Esophagus muscularis mucosa (tissue), 4 donors: ENCODE measurements around the gene MTMR2. TPM values are rescaled to one million over a fixed set of nuclear protein-coding genes. Genes with fewer than 3 reads are reported as not detected.

Experiments used
- DNase-seq: peaks from one replicate; pipeline ENCODE4 v3.0.0-alpha.2; 2017; ENCODE audit errors: extremely low spot score
- H3K27ac ChIP-seq, 4 donors: fragments of 200-600 bp; sonication (generic); replicated peaks in 1 of 4; 1 replicate in 3 of 4; 2 replicates in 1 of 4; pipeline ENCODE4 v1.5.1; 2016 to 2019; ENCODE audit warnings: mild to moderate bottlenecking in 1 of 4
- H3K27me3 ChIP-seq, 4 donors: fragments of 200-600 bp; sonication (generic); one replicate each; pipeline versions ENCODE4 v1.5.1 to v1.6.0; 2016 to 2019
- H3K36me3 ChIP-seq, 4 donors: fragments of 200-600 bp; sonication (generic); one replicate each; pipeline ENCODE4 v1.5.1; 2016 to 2019
- H3K4me1 ChIP-seq, 4 donors: fragments of 200-600 bp; sonication (generic); one replicate each; pipeline ENCODE4 v1.5.1; 2016 to 2019
- H3K4me3 ChIP-seq, 4 donors: fragments of 200-600 bp; sonication (generic); 1 replicate in 2 of 4; 2 replicates in 2 of 4; pipeline ENCODE4 v1.5.1; 2016 to 2019; ENCODE audit warnings: mild to moderate bottlenecking in 4 of 4, moderate library complexity in 1 of 4
- H3K9me3 ChIP-seq, 4 donors: fragments of 200-600 bp; sonication (generic); 1 replicate in 3 of 4; 2 replicates in 1 of 4; pipeline ENCODE4 v1.5.1; 2016 to 2019
- CTCF ChIP-seq, 3 experiments: fragments of 200-600 bp in 2 of 3; fragments of 450-650 bp in 1 of 3; sonication (generic) in 2 of 3; IDR thresholded peaks; one replicate each; pipeline ENCODE4 v1.5.1; 2017 to 2019; ENCODE audit warnings: antibody characterized with exemption in 3 of 3, mild to moderate bottlenecking in 2 of 3, moderate library complexity in 1 of 3
- EP300 ChIP-seq: sonication (generic); formaldehyde crosslinking; IDR thresholded peaks from one replicate; pipeline ENCODE4 v1.6.1; 2017; ENCODE audit warnings: antibody characterized with exemption
- POLR2A ChIP-seq: fragments of 450-650 bp; IDR thresholded peaks from one replicate; pipeline ENCODE4 v1.6.1; 2017; ENCODE audit warnings: antibody characterized with exemption, moderate library complexity, mild to moderate bottlenecking, low read depth
- POLR2AphosphoS5 ChIP-seq, 2 donors: sonication (generic); formaldehyde crosslinking; IDR thresholded peaks; one replicate each; pipeline ENCODE4 v1.6.1; 2017; ENCODE audit warnings: antibody characterized with exemption in 2 of 2
- WGBS: methylation state at CpG from one replicate; pipeline ENCODE4 v1.1.5; 2018; 5-methylcytosine and 5-hydroxymethylcytosine counted together
- intact Hi-C: fragments of 100-400 bp; cut with DNase I; formaldehyde crosslinking; loops from one replicate; pipeline ENCODE4 v1.15.1; 2023
- total RNA-seq, 4 donors: library from RNA; depleted of rRNA; stranded (reverse); fragments of >200 nt; gene quantifications; one replicate each; pipeline versions ENCODE4 v1.1.0 to v1.2.1, GENCODE V29; 2016

MTMR2 gene
- total RNA-seq, 4 donors from 2014 or later, result 25.8 to 29.6 (median 27.9) TPM

DNA sequence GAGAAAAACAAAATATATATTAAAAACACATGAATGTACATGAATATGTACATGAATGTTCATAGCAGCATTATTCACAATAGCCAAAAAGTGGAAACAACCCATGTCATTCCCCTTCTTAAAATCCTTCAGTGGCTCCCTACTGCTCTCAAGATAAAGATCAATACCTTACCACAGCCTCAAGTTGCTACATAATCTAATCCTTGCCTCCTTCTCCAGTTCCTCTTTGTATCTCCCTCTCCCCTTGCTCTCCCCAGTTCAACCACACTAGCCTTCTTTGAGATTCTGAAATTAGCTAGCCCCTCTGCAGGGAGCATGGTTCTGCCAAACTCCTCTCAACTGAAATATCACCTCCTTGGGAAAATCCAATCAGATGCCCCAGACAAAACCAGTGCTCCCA, 28.1 kb downstream of the MTMR2 start:
- no peak for DNase-seq
- intact Hi-C loops, result no loop called here
- no peaks in the 10 kb centered on the region for H3K36me3 ChIP-seq
- H3K27me3 ChIP-seq, result no peaks in the 10 kb centered on the region
- no peak for TF ChIP-seq POLR2AphosphoS5 (IDR thresholded peaks at IDR 0.05)
- TF ChIP-seq POLR2A, result no peak
- no peak for TF ChIP-seq CTCF (IDR thresholded peaks at IDR 0.05)
- TF ChIP-seq EP300, result no peak
- H3K4me3 ChIP-seq, result no peak overlapping the region
- no peak overlapping the region for H3K27ac ChIP-seq
- H3K4me1 ChIP-seq, result peaks cover 15 to 36% (median 17%) of the 10 kb centered on the region in 4 donors
- no peaks in the 10 kb centered on the region for H3K9me3 ChIP-seq

DNA sequence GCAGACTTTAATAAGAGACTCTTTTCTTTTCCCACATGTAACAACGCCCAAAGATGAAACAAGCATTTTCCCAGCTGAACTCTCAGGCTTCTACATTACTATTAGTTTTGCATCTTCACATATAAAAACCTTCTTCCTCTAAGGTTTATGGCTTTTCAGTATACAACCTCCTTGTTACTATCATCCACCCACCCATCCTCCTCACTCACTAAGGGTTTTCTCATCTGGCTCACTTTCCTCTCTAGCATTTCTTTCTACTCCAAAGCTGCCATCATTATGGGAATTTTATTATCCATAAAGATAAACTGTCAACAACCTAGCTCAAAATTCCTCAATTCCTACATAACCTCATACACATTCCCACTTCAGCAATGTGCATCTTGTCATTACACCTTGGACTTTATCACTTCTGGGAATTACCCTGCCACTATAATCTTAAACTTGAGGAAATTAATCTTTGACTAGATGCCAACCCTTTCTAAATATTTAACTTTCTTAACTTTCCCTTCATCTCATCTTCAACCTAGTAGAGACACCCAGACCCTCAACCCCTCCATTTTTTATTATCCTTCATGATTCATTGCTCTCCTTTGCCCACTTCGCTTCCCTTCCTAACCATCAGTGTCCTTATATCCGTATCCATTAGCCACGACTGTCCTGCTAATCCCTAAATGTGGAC, 30.9 kb downstream of the MTMR2 start:
- no peak for TF ChIP-seq CTCF (IDR thresholded peaks at IDR 0.05)
- TF ChIP-seq POLR2A, result no peak
- TF ChIP-seq POLR2AphosphoS5 (IDR thresholded peaks at IDR 0.05), result no peak
- TF ChIP-seq EP300, result no peak
- no peak for DNase-seq
- H3K4me3 ChIP-seq, result no peak overlapping the region
- H3K4me1 ChIP-seq, result peaks cover 8 to 45% (median 19%) of the 10 kb centered on the region in 4 donors
- H3K9me3 ChIP-seq, result no peaks in the 10 kb centered on the region
- WGBS, result 95% methylated on average over 4 of the region's 4 CpGs
- no peaks in the 10 kb centered on the region for H3K27me3 ChIP-seq
- H3K36me3 ChIP-seq, result no peaks in the 10 kb centered on the region
- no peak overlapping the region for H3K27ac ChIP-seq
- intact Hi-C loops, result no loop called here

- peaks cover 8 to 45% (median 19%) of the 10 kb centered on the region in 4 donors for H3K4me1 ChIP-seq
- WGBS, result 97% methylated on average over 2 of the region's 2 CpGs
- H3K4me3 ChIP-seq, result no peak overlapping the region
- no peaks in the 10 kb centered on the region for H3K27me3 ChIP-seq
- no peak for DNase-seq
- H3K27ac ChIP-seq, result no peak overlapping the region
- no peaks in the 10 kb centered on the region for H3K9me3 ChIP-seq
- intact Hi-C loops, result no loop called here
- H3K36me3 ChIP-seq, result peaks cover 0 to 3% (median 1%) of the 10 kb centered on the region in 4 donors
- TF ChIP-seq POLR2AphosphoS5 (IDR thresholded peaks at IDR 0.05), result no peak
- TF ChIP-seq POLR2A, result no peak
- TF ChIP-seq CTCF (IDR thresholded peaks at IDR 0.05), result no peak
- TF ChIP-seq EP300, result no peak
These were observed 31.4 kb downstream of the MTMR2 start for GRCh38 chr11:95892492-95892891.

DNA sequence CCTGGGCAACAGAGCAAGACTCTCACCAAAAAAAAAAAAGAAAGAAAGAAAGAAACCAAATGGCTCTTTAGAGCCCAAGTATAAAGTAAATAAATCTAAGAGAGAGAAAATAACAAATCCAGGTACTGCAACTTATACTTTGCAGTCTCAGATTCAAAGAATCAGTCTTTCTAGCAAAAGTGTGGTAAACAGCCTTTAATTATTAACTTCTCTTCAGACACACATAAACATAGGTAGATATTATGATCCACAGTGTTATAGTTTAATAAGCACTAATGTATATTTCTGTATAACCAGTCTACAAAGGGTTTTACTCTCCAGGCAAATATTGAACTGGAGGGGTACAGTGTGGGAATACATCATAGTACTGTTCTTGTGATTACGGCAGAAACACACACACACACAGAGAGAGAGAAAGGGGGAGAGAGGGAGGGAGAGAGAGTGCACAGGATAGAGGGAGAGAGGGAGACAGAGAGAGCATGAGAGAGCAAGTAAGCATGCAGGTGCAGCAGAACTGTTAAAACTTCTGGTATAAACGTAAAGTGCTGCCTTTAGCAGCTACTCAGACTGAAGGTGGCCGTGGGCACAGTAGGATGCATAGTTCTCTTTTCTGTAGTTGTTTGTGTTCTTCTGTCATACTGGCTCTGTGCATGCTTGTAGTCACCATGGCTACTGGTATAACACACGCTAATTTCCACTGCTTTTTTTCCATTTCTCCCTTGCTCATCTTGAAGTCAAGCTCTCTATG, 32.3 kb downstream of the MTMR2 start:
- Histone ChIP-seq H3K4me1 (peaks cover 8 to 45% (median 19%) of the 10 kb centered on the region in 4 donors), H3K36me3 (peaks cover 5 to 12% (median 8%) of the 10 kb centered on the region in 4 donors), H3K27me3 (no peaks in the 10 kb centered on the region), H3K9me3 (no peaks in the 10 kb centered on the region), H3K27ac (peak overlapping the region in 1 of 4 donors; percentile 4), H3K4me3 (no peak overlapping the region)
- WGBS, result 29% methylated on average over 4 of the region's 4 CpGs
- TF ChIP-seq CTCF (IDR thresholded peaks at IDR 0.05), result no peak
- no peak for TF ChIP-seq POLR2AphosphoS5 (IDR thresholded peaks at IDR 0.05)
- no peak for TF ChIP-seq POLR2A
- no peak for TF ChIP-seq EP300
- no peak for DNase-seq
- intact Hi-C loops, result no loop called here
